Stimulated activated CD8-positive, alpha-beta memory T cell treated with anti-CD3 and anti-CD28 coated beads, Interleukin-4, amount 100 ng/mL, for 48 hours (primary cell): ENCODE data around the gene NTN4.
"Not testable (repeated sequence)": the region's sequence is repeated elsewhere in the genome, so short reads cannot be mapped to it uniquely, and the experiment has no call there.

Experiments
- DNase-seq: peaks from one replicate; pipeline ENCODE4 v3.0.0-alpha.2; 2020

Gene NTN4

GRCh38 chr12:95746062-95746461, 44.5 kb downstream of the NTN4 start:
- DNase-seq = not testable (repeated sequence)

- no peak for DNase-seq
These were observed 48.0 kb downstream of the NTN4 start for GRCh38 chr12:95742586-95742985.

- no peak for DNase-seq
These were observed 48.9 kb downstream of the NTN4 start for GRCh38 chr12:95741635-95742034.

- no peak for DNase-seq
These were observed 49.8 kb downstream of the NTN4 start for GRCh38 chr12:95740751-95741150.

- no peak for DNase-seq
These were observed 50.8 kb downstream of the NTN4 start for GRCh38 chr12:95739561-95740313.

GRCh38 chr12:95738024-95738611, 52.4 kb downstream of the NTN4 start:
- no peak for DNase-seq

- DNase-seq = no peak
These were observed 53.9 kb downstream of the NTN4 start for GRCh38 chr12:95736631-95737030.

GRCh38 chr12:95735728-95736127, 54.8 kb downstream of the NTN4 start:
- not testable (repeated sequence) for DNase-seq

GRCh38 chr12:95733141-95733825, 57.3 kb downstream of the NTN4 start:
- DNase-seq = no peak

GRCh38 chr12:95731519-95731958, 59.0 kb downstream of the NTN4 start:
- DNase-seq = no peak

- DNase-seq = no peak
These were observed 60.1 kb downstream of the NTN4 start for GRCh38 chr12:95730457-95730856.

- no peak for DNase-seq
These were observed 63.7 kb downstream of the NTN4 start for GRCh38 chr12:95726903-95727302.

- DNase-seq = no peak
These were observed 65.8 kb downstream of the NTN4 start for GRCh38 chr12:95724767-95725166.

- DNase-seq = no peak
These were observed 66.7 kb downstream of the NTN4 start for GRCh38 chr12:95723693-95724384.

GRCh38 chr12:95721320-95721719, 69.2 kb downstream of the NTN4 start:
- DNase-seq = no peak

- DNase-seq = no peak
These were observed 70.4 kb downstream of the NTN4 start for GRCh38 chr12:95720146-95720545.

GRCh38 chr12:95718772-95719171, 71.8 kb downstream of the NTN4 start:
- DNase-seq = no peak

GRCh38 chr12:95718006-95718431, 72.5 kb downstream of the NTN4 start:
- no peak for DNase-seq

- no peak for DNase-seq
These were observed 73.1 kb downstream of the NTN4 start for GRCh38 chr12:95717316-95717928.

GRCh38 chr12:95715177-95715576, 75.4 kb downstream of the NTN4 start:
- no peak for DNase-seq

GRCh38 chr12:95712269-95712668, 78.3 kb downstream of the NTN4 start:
- no peak for DNase-seq

- DNase-seq = no peak
These were observed 80.2 kb downstream of the NTN4 start for GRCh38 chr12:95710386-95710785.

- no peak for DNase-seq
These were observed 81.4 kb downstream of the NTN4 start for GRCh38 chr12:95709152-95709551.
